LNCaP clone FGC (cell line): Measurements from ENCODE around the gene TDRD1.
"Not testable (repeated sequence)": the region's sequence is repeated elsewhere in the genome, so short reads cannot be mapped to it uniquely, and the experiment has no call there.

ENCODE experiments used
- DNase-seq: peaks from one replicate; pipeline ENCODE4 v3.0.0-alpha.2; 2011; ENCODE audit warnings: low read depth
- H3K4me3 ChIP-seq: 2 replicates; pipeline ENCODE4 v1.5.1; 2011; ENCODE audit warnings: mild to moderate bottlenecking, low read depth, low read length, control low read depth
- TF ChIP-seq, protein P1 (sequence below): IDR thresholded peaks from 2 replicates; pipeline ENCODE4 v1.5.1; 2012; ENCODE audit warnings: mild to moderate bottlenecking; ENCODE audit not compliant: control insufficient read depth, insufficient read depth; ENCODE audit errors: extremely low read depth

Gene TDRD1

DNA sequence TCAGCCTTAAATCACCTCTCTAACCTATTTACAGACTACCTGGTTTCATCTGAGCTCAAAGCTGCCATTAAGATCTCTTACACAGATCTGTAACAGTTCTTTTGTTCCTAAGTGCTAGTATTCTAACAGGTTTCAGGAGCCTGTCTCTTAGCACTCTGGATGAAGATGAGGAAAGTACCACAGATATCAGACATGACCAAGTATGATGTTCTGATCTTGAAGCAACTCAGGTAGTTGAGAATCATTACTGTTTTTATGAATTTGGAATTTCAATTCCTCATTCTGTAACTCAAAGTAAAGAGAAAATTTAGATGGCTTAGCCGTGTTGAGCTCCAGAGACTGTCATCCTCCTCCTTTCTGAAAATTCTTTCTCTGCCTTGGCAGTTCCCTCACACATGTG lies 36.0 kb upstream of the TDRD1 start:
- DNase-seq = no peak
- no peak overlapping the region for H3K4me3 ChIP-seq
- TF ChIP-seq, protein P1, sequence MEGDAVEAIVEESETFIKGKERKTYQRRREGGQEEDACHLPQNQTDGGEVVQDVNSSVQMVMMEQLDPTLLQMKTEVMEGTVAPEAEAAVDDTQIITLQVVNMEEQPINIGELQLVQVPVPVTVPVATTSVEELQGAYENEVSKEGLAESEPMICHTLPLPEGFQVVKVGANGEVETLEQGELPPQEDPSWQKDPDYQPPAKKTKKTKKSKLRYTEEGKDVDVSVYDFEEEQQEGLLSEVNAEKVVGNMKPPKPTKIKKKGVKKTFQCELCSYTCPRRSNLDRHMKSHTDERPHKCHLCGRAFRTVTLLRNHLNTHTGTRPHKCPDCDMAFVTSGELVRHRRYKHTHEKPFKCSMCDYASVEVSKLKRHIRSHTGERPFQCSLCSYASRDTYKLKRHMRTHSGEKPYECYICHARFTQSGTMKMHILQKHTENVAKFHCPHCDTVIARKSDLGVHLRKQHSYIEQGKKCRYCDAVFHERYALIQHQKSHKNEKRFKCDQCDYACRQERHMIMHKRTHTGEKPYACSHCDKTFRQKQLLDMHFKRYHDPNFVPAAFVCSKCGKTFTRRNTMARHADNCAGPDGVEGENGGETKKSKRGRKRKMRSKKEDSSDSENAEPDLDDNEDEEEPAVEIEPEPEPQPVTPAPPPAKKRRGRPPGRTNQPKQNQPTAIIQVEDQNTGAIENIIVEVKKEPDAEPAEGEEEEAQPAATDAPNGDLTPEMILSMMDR = no peak

GRCh38 chr10:114149476-114149875 lies 29.7 kb upstream of the TDRD1 start:
- DNase-seq = not testable (repeated sequence)

DNA sequence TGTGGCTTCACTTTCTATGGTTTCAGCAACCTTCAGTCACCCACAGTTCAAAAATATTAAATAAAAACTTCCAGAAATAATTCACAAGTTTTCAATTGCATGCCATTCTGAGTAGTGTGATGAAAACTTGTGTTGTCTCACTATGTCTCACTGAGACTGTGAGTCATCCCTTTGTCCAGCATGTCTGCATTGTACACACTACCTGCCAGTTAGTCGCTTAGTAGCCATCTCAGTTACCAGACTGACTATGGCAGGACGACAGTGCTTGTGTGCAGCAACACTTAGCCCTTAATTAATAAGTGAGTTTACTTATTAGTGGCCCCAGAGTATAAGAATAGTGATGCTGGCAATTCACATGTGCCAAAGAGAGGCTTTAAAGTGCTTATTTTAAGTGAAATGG lies 27.7 kb upstream of the TDRD1 start:
- TF ChIP-seq, protein P1 = no peak
- no peak overlapping the region for H3K4me3 ChIP-seq
- DNase-seq = no peak

More at GRCh38 chr10:114149476-114149875, 29.7 kb upstream of the TDRD1 start:
- H3K4me3 ChIP-seq = not testable (repeated sequence)

DNA sequence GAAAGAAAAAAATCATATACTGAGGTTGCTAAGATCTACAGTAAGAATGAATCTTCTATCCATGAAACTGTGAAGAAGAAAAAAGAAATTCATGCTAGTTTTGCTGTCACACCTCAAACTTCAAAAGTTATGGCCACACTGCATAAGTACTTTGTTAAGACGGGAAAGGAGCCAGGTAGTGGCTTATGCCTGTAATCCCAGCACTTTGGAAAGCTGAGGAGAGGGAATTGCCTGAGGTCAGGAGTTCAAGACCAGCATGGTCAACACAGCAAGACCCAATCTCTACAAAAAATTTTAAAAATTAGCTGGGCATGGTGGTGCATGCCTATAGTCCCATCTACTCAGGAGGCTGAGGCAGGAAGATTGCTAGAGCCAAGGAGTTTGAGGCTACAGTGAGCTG lies 27.3 kb upstream of the TDRD1 start:
- DNase-seq = no peak
- H3K4me3 ChIP-seq = no peak overlapping the region
- TF ChIP-seq, protein P1 = no peak

- H3K4me3 ChIP-seq = no peak overlapping the region
- TF ChIP-seq, protein P1 = no peak
- no peak for DNase-seq
Observed at GRCh38 chr10:114157912-114158311, 21.2 kb upstream of the TDRD1 start.

DNA sequence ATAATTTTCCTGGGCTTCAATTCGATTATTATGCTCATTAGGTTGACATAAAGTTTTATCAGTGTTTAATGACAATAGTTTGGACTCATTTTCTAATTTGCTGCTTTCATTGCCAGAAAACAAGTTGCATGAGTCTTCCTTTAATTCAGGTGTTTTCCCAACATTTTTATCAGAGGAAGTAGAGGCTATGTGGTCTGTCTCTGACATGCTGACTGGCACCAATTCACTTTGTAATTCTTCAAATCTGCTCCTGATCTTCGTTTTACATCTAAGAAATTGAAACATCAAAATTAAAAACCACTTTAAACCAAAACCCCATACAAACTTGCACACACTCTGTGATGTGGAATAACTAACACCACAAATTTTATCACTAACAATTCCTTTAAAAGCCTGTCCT lies 16.1 kb upstream of the TDRD1 start:
- DNase-seq = no peak
- TF ChIP-seq, protein P1 = no peak
- peak overlapping the region; percentile 23 for H3K4me3 ChIP-seq

GRCh38 chr10:114166043-114166442 lies 13.1 kb upstream of the TDRD1 start:
- TF ChIP-seq, protein P1 = no peak
- H3K4me3 ChIP-seq = peak overlapping the region; percentile 10; the same call in 1 of the 2 replicates
- DNase-seq = peak; percentile 91
